BE2C (cell line): ENCODE results near the gene CPT2.

Source experiments
- DNase-seq: peaks from one replicate; pipeline ENCODE4 v3.0.0-alpha.2; 2020
- H3K27me3 ChIP-seq: fragments of 250-450 bp; sonication (Bioruptor Pico); 2 replicates; pipeline ENCODE4 v1.5.1; 2020; ENCODE audit warnings: mild to moderate bottlenecking
- H3K36me3 ChIP-seq: fragments of 250-450 bp; sonication (Bioruptor Pico); 2 replicates; pipeline ENCODE4 v1.5.1; 2020; ENCODE audit warnings: mild to moderate bottlenecking
- H3K4me1 ChIP-seq: fragments of 250-450 bp; sonication (Bioruptor Pico); 2 replicates; pipeline ENCODE4 v1.5.1; 2020
- H3K4me3 ChIP-seq: 2 replicates; pipeline ENCODE4 v1.5.1; 2011; ENCODE audit warnings: low read depth, low read length
- H3K9me3 ChIP-seq: fragments of 250-450 bp; sonication (Bioruptor Pico); 2 replicates; pipeline ENCODE4 v1.5.1; 2020
- TF ChIP-seq, protein P1 (sequence below): IDR thresholded peaks from 2 replicates; pipeline ENCODE4 v1.5.1; 2012; ENCODE audit warnings: mild to moderate bottlenecking, low read depth, low read length

CPT2 gene

DNA sequence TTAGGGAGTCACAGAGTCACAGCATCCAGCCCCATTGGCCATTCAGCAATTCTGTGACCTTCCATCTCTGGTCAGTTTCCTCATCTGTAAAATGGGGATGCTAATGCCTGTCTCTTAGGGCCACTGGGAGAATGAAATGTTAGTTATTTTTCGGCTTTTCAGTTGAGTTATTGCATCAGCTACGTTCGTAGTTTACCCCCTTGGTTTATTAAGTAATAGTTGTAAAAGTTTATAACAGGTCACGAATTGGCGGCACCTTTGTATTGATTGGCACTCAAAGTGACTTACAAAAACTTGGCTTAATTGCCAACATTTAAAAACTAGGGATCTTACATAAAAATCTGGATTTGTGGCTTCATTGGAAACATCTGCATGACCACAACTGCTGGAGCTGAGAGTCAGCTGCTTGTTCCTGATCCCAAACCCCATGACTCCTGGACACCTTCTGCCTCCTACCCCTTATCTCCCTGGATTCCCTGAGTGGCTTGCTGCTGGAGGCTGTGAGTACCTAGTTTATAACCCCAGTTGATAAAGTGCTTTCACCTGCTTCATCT, 31.1 kb upstream of the CPT2 start:
- H3K36me3 ChIP-seq = no peaks in the 10 kb centered on the region
- H3K27me3 ChIP-seq = no peaks in the 10 kb centered on the region
- TF ChIP-seq, protein P1, sequence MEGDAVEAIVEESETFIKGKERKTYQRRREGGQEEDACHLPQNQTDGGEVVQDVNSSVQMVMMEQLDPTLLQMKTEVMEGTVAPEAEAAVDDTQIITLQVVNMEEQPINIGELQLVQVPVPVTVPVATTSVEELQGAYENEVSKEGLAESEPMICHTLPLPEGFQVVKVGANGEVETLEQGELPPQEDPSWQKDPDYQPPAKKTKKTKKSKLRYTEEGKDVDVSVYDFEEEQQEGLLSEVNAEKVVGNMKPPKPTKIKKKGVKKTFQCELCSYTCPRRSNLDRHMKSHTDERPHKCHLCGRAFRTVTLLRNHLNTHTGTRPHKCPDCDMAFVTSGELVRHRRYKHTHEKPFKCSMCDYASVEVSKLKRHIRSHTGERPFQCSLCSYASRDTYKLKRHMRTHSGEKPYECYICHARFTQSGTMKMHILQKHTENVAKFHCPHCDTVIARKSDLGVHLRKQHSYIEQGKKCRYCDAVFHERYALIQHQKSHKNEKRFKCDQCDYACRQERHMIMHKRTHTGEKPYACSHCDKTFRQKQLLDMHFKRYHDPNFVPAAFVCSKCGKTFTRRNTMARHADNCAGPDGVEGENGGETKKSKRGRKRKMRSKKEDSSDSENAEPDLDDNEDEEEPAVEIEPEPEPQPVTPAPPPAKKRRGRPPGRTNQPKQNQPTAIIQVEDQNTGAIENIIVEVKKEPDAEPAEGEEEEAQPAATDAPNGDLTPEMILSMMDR = no peak
- H3K9me3 ChIP-seq = no peaks in the 10 kb centered on the region
- no peak for DNase-seq
- H3K4me3 ChIP-seq = no peak overlapping the region
- no peaks in the 10 kb centered on the region for H3K4me1 ChIP-seq

DNA sequence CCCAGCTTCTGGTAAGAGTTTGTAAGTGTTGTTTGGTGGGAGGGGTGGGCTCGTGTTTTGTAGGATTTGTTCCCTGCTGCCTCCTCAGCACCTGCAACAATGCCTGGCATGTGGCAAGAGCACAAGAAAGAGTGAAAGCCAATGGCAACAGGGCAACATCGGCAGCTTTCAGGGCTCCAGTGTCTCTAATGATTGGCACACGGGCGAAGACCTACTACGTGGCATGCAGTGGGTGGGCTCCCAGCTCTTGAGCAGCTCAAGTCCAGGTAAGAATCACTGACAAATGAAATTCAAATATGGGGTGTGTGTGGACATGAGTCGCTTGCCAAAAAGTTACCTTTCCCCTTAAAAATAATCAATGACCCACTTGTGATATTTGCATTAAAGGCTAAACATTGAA, 30.3 kb upstream of the CPT2 start:
- Histone ChIP-seq H3K4me1 (no peaks in the 10 kb centered on the region), H3K27me3 (no peaks in the 10 kb centered on the region), H3K9me3 (no peaks in the 10 kb centered on the region), H3K4me3 (no peak overlapping the region), H3K36me3 (no peaks in the 10 kb centered on the region)
- TF ChIP-seq, protein P1 = no peak
- no peak for DNase-seq

DNA sequence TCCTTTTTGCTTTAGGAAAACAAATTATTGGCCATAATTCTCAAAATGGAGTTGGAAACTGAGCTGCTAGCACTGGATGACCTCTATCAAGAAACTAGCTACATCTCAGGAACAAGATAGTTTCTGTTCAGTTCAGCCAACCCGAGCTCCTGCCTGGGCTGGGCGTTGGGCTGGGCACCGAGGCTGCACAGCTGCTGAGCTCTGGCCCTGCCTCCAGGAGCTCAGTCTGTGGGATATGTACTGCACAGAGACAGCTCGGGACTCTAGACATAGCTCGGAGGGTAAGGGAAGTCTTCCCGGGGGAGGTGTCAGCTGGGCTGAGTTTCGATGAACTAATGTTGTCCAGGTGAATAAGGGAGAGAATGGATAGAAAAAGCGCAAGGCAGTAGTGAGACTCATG, 29.7 kb upstream of the CPT2 start:
- H3K4me3 ChIP-seq = no peak overlapping the region
- no peaks in the 10 kb centered on the region for H3K36me3 ChIP-seq
- H3K4me1 ChIP-seq = no peaks in the 10 kb centered on the region
- DNase-seq = no peak
- TF ChIP-seq, protein P1 = no peak
- no peaks in the 10 kb centered on the region for H3K27me3 ChIP-seq
- H3K9me3 ChIP-seq = no peaks in the 10 kb centered on the region

DNA sequence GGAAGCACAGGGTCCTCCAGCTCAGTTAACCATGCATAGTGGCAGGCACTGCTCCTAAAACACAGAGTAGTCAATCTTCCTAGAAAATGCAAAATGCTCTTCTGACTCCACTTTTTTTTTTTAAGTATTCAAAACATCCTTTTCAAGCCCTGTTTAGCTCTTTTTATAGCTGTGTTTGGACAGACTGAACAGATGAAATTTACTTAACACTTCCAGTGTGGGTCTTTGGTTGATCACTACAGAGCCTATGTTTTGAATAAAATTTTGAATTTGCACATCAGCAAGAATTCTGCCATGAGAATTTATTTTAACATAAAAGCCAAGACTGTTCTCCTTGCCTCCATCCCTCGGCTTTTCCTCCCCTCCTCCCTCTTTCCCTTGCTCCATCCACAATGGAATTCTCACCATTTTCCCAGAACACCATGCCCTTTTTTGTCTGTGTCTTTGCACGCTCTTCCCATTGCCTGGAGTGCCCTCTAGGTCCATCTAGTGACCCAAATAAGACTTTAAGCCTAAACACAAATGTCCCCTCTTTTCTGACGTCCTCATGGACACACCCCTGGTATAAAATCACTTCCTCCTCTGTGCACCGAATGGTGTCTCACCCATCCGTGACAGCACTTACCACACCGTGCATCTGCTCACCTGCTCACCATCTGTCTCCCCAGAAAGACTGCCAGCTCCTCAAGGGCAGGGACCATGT, 24.0 kb upstream of the CPT2 start:
- TF ChIP-seq, protein P1 = peak; percentile 18; the same call in 1 of the 2 replicates
- Histone ChIP-seq H3K27me3 (no peaks in the 10 kb centered on the region), H3K9me3 (no peaks in the 10 kb centered on the region), H3K36me3 (no peaks in the 10 kb centered on the region), H3K4me3 (no peak overlapping the region), H3K4me1 (no peaks in the 10 kb centered on the region)
- DNase-seq = no peak

DNA sequence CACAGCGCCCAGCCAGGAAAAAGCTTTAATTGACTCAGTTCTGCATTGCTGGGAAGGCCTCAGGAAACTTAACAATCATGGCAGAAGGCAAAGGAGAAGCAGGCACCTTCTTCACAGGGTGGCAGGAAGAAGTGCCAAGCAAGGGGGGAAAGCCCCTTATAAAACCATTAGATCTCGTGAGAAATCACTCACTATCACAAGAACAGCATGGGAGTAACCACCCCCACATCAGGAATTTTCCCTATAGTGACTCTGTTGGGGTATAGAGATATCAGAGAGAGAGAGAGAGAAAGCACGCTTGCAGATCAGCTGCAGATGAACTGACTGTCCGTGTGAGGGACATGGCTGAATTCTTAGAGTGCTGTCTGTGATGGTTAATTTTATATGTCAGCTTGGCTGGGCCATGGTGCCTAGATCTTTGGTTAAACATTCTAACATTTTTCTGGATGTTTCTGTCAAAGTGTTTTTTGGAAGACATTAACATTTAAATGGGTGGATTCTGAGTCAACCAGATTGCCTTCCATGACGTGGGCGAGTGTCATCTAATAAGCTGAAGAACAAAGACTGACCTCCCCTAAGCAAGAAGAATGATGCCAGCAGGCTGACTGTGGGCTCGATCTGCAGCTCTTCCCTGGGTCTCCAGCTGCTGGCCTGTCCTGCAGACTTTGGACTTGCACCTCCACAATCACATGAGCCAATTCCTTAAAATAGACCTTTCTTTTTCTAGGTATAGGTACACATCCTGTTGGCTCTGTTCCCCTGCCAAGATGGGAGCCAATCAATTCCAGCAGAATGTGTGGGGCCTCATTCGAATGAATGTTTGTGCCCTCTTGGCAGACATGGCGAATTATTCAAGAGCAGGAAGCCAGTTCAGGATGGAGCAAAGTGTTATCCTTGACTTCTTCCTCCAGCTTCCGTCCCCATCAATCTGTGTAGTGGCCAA, 21.4 kb upstream of the CPT2 start:
- H3K4me1 ChIP-seq = no peaks in the 10 kb centered on the region
- no peak for DNase-seq
- no peaks in the 10 kb centered on the region for H3K36me3 ChIP-seq

More for the DNA sequence above, 21.4 kb upstream of the CPT2 start:
- H3K27me3 ChIP-seq = no peaks in the 10 kb centered on the region
- H3K9me3 ChIP-seq = no peaks in the 10 kb centered on the region
- no peak overlapping the region for H3K4me3 ChIP-seq
- TF ChIP-seq, protein P1 = no peak
